HS-27A (cell line): ENCODE results near the gene PKD2.
"Not testable (repeated sequence)": the region's sequence is repeated elsewhere in the genome, so short reads cannot be mapped to it uniquely, and the experiment has no call there.

ENCODE experiments used
- DNase-seq: peaks from one replicate; pipeline ENCODE4 v3.0.0-alpha.2; 2012; ENCODE audit warnings: low read depth, missing footprints

PKD2 gene

GRCh38 chr4:88115587-88115986 lies 108.2 kb downstream of the PKD2 start:
- DNase-seq = no peak

DNA sequence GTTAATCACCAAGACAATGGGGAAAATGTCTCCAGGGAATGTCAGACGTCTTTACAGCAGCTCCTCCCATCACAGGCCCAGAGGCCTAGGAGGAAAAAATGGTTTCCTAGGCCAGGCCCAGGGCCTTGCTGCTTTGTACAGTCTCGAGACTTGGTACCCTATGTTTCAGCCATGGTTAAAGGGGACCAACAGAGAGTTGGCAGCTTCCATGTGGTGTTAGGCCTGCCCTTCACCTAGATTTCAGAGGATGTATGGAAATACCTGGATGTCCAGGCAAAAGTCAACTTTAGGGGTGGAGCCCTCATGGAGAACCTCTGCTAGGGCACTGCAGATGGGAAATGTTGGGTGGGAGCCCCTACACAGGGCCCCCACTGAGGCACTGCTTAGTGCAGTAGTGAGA lies 112.5 kb downstream of the PKD2 start:
- no peak for DNase-seq

DNA sequence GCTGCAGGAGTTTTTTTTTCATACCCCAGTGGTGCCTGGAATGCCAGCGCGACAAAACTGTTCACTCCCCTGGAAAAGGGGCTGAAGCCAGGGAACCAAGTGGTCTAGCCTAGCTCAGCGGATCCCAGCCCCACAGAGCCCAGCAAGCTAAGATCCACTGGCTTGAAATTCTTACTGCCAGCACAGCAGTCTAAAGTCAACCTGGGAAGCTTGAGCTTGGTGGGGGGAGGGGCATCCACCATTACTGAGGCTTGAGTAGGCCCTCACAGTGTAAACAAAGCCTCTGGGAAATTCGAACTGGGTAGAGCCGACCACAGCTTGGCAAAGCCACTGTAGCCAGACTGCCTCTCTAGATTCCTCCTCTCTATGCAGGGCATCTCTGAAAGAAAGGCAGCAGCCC lies 114.8 kb downstream of the PKD2 start:
- not testable (repeated sequence) for DNase-seq
